Measurements from ENCODE around the gene THEMIS2.
"Not testable (repeated sequence)": the region's sequence is repeated elsewhere in the genome, so short reads cannot be mapped to it uniquely, and the experiment has no call there.

The THEMIS2 gene

GRCh38 chr1:27832762-27833161, 39.6 kb upstream of the THEMIS2 start:
- TF ChIP-seq CTCF (IDR thresholded peaks at IDR 0.05; ENCODE audit: low read depth, low read length) = no peak

GRCh38 chr1:27833470-27833869, 38.9 kb upstream of the THEMIS2 start:
- no peak for DNase-seq (ENCODE audit: extremely low read depth, low read depth)
- no peak for TF ChIP-seq CTCF (IDR thresholded peaks at IDR 0.05; ENCODE audit: low read depth, low read length)

More at GRCh38 chr1:27832762-27833161, 39.6 kb upstream of the THEMIS2 start:
- DNase-seq (ENCODE audit: extremely low read depth, low read depth) = no peak

- DNase-seq (ENCODE audit: extremely low read depth, low read depth) = no peak
- TF ChIP-seq CTCF (IDR thresholded peaks at IDR 0.05; ENCODE audit: low read depth, low read length) = no peak
These were observed 37.3 kb upstream of the THEMIS2 start for GRCh38 chr1:27835046-27835445.

- DNase-seq (ENCODE audit: extremely low read depth, low read depth) = no peak
- TF ChIP-seq CTCF (IDR thresholded peaks at IDR 0.05; ENCODE audit: low read depth, low read length) = no peak
These were observed 36.8 kb upstream of the THEMIS2 start for GRCh38 chr1:27835501-27835900.

GRCh38 chr1:27849951-27850350, 22.4 kb upstream of the THEMIS2 start:
- DNase-seq (ENCODE audit: extremely low read depth, low read depth) = no peak
- no peak for TF ChIP-seq CTCF (IDR thresholded peaks at IDR 0.05; ENCODE audit: low read depth, low read length)

- no peak for TF ChIP-seq CTCF (IDR thresholded peaks at IDR 0.05; ENCODE audit: low read depth, low read length)
- no peak for DNase-seq (ENCODE audit: extremely low read depth, low read depth)
These were observed 17.3 kb upstream of the THEMIS2 start for GRCh38 chr1:27855085-27855484.

- no peak for DNase-seq (ENCODE audit: extremely low read depth, low read depth)
- TF ChIP-seq CTCF (IDR thresholded peaks at IDR 0.05; ENCODE audit: low read depth, low read length) = no peak
These were observed 15.6 kb upstream of the THEMIS2 start for GRCh38 chr1:27856561-27857343.

- DNase-seq (ENCODE audit: extremely low read depth, low read depth) = not testable (repeated sequence)
These were observed 14.8 kb upstream of the THEMIS2 start for GRCh38 chr1:27857552-27857951.
